Activated CD4-positive, alpha-beta T cell treated with anti-CD3 and anti-CD28 coated beads, Interleukin-2, amount 50 U/mL, for 1 hour (primary cell): ENCODE measurements around the gene KMT2E.

Source experiments
- DNase-seq: peaks from one replicate; pipeline ENCODE4 v3.0.0-alpha.2; 2020

KMT2E gene

GRCh38 chr7:105133358-105133757 lies 119.4 kb downstream of the KMT2E start:
- DNase-seq: no peak

- no peak for DNase-seq
Observed at GRCh38 chr7:105133986-105134655, 120.1 kb downstream of the KMT2E start.

- no peak for DNase-seq
Observed at GRCh38 chr7:105136221-105136620, 122.2 kb downstream of the KMT2E start.

- no peak for DNase-seq
Observed at GRCh38 chr7:105137898-105138297, 123.9 kb downstream of the KMT2E start.

GRCh38 chr7:105139381-105139780 lies 125.4 kb downstream of the KMT2E start:
- no peak for DNase-seq

- no peak for DNase-seq
Observed at GRCh38 chr7:105141068-105141467, 127.1 kb downstream of the KMT2E start.

DNA sequence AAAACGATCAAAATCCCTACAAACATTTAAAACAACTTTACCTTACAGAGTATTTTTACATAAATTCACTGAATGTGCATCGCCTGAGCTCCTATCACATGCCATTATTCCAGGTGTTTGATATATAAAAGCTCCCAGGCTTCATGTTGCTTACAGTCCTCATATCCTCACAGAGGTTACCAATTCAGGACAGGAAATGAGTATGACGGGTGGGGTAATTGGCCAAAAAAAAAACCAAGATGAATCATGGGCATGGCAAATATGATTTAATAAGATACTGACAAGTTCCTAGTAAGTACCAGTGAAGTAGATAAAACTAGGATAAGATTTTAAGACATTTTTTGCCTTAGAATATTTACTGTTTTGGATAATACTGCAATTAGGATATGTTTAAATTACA lies 135.8 kb downstream of the KMT2E start:
- no peak for DNase-seq

GRCh38 chr7:105151152-105151551 lies 137.1 kb downstream of the KMT2E start:
- DNase-seq: no peak

- no peak for DNase-seq
Observed at GRCh38 chr7:105153531-105153930, 139.5 kb downstream of the KMT2E start.

DNA sequence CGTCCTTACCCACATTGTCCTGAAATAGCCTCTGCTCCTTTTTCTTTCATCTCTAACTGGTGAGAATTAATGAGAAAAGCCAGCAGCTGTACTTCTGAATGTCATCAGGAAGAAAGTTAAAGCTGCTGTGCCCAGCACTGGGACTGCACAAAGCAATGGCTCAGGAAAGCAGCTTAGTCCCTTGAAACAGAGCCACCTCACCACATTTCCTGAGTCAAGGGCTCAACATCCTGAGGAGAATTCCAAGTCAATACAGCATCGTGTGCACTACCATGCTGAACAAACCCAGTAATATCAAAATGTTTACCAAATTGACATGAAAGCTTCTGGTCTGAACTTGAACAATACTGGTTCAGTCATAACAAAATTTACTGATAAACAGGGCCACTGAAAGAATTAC lies 140.1 kb downstream of the KMT2E start:
- DNase-seq: no peak

DNA sequence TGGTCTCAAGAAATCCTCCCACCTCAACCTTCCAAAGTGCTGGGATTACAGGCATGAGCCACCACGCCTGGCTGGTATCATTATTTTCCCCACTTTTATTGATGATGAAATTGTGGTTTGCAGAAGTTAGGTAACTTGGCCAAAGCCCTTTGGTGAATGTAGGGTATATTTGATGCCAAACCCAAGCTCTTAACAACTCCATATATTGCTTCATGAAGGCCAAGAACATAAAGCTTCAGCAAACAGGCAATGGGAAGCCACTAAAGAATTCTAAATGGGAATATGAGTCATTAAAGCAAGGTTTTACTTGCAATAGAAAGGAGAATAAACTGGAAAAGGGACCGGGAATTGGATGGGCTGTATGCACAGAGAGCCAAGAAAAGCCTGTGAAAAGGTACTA lies 142.7 kb downstream of the KMT2E start:
- no peak for DNase-seq

- no peak for DNase-seq
Observed at GRCh38 chr7:105157278-105157677, 143.3 kb downstream of the KMT2E start.

DNA sequence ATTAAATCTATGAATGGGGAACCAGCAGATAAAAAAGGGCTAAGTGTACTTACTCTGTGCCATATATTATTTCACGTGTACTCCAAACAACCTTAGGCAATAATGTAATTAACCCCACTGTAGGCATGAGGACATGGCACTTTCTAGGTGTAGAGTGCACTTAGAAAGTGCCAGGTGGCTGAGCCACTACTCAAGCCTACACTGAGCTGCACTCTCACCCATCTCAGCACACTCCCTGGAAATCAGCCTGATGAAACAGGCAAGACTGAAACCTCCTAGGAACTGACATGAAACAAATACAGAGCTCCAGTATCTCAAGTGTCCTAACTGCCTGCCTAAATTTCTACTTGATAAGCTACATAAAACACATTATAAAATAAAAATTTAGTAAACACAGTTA lies 147.4 kb downstream of the KMT2E start:
- no peak for DNase-seq
